ENCODE results near the gene XYLT1. TPM values are rescaled to one million over a fixed set of nuclear protein-coding genes. Genes with fewer than 3 reads are reported as not detected.

XYLT1 gene
- total RNA-seq, 2 donors from 2014 or later, result 6.0 to 15.2 TPM

GRCh38 chr16:17357307-17358062, 113.3 kb downstream of the XYLT1 start:
- no peak for ATAC-seq
- WGBS, 2 donors, result 91 to 93% methylated on average over 13 of the region's 13 CpGs
- Histone ChIP-seq H3K4me3 (no peak overlapping the region), H3K9me3 (no peaks in the 10 kb centered on the region), H3K27ac (peak overlapping the region in 1 of 4 donors; percentile 63), H3K4me1 (peaks cover 19% of the 10 kb centered on the region), H3K36me3 (replicated peaks in 1 of 2; ENCODE audit: insufficient read depth in 1 of 2, low read depth in 2 of 2) (no peaks in the 10 kb centered on the region), H3K27me3 (no peaks in the 10 kb centered on the region)
- intact Hi-C loops (cut with DNase I), result no loop called here
- no peak for DNase-seq
- TF ChIP-seq POLR2A (IDR thresholded peaks at IDR 0.05), result no peak
- TF ChIP-seq CTCF (IDR thresholded peaks at IDR 0.05), result no peak

- WGBS, 2 donors, result 55 to 56% methylated on average over 11 of the region's 11 CpGs
- TF ChIP-seq POLR2A (IDR thresholded peaks at IDR 0.05) (no peak), CTCF (IDR thresholded peaks at IDR 0.05) (no peak)
- peak overlapping the region in 3 of 4 donors; percentile 30 to 63 (median 48) for H3K27ac ChIP-seq
- no peaks in the 10 kb centered on the region for H3K27me3 ChIP-seq
- ATAC-seq (no peak), DNase-seq (no peak)
- H3K9me3 ChIP-seq, result no peaks in the 10 kb centered on the region
- intact Hi-C loops (cut with DNase I), result no loop called here
- no peaks in the 10 kb centered on the region for H3K36me3 ChIP-seq (replicated peaks in 1 of 2; ENCODE audit: insufficient read depth in 1 of 2, low read depth in 2 of 2)
- H3K4me3 ChIP-seq, result no peak overlapping the region
- peaks cover 19% of the 10 kb centered on the region for H3K4me1 ChIP-seq
These were observed 114.4 kb downstream of the XYLT1 start for GRCh38 chr16:17356243-17356933.

- no peaks in the 10 kb centered on the region for H3K9me3 ChIP-seq
- no peak for TF ChIP-seq POLR2A (IDR thresholded peaks at IDR 0.05)
- no peak for TF ChIP-seq CTCF (IDR thresholded peaks at IDR 0.05)
- H3K27me3 ChIP-seq, result no peaks in the 10 kb centered on the region
- intact Hi-C loops (cut with DNase I), result no loop called here
- no peak overlapping the region for H3K4me3 ChIP-seq
- no peak for ATAC-seq
- H3K4me1 ChIP-seq, result peaks cover 19% of the 10 kb centered on the region
- H3K36me3 ChIP-seq (replicated peaks in 1 of 2; ENCODE audit: insufficient read depth in 1 of 2, low read depth in 2 of 2), result no peaks in the 10 kb centered on the region
- 67 to 78% methylated on average over 4 of the region's 4 CpGs for WGBS, 2 donors
- no peak overlapping the region for H3K27ac ChIP-seq
- no peak for DNase-seq
These were observed 116.1 kb downstream of the XYLT1 start for GRCh38 chr16:17354685-17355084.

GRCh38 chr16:17354141-17354601, 116.6 kb downstream of the XYLT1 start:
- DNase-seq (peak in 1 of 4 donors; percentile 21), ATAC-seq (no peak)
- H3K4me3 ChIP-seq, result no peak overlapping the region
- TF ChIP-seq CTCF (IDR thresholded peaks at IDR 0.05), result no peak
- no peak for TF ChIP-seq POLR2A (IDR thresholded peaks at IDR 0.05)
- WGBS, 2 donors, result 60 to 63% methylated on average over 10 of the region's 10 CpGs
- no peaks in the 10 kb centered on the region for H3K27me3 ChIP-seq
- intact Hi-C loops (cut with DNase I), result no loop called here
- H3K36me3 ChIP-seq (replicated peaks in 1 of 2; ENCODE audit: insufficient read depth in 1 of 2, low read depth in 2 of 2), result no peaks in the 10 kb centered on the region
- peaks cover 19% of the 10 kb centered on the region for H3K4me1 ChIP-seq
- no peaks in the 10 kb centered on the region for H3K9me3 ChIP-seq
- no peak overlapping the region for H3K27ac ChIP-seq
